ENCODE measurements around the gene TAAR9. TPM values are rescaled to one million over a fixed set of nuclear protein-coding genes. Genes with fewer than 3 reads are reported as not detected.

TAAR9 gene
- total and polyA plus RNA-seq, 2 donors from 2014 or later, result not detected

- H3K4me3 ChIP-seq (ENCODE audit: low read length in 3 of 3), result peak overlapping the region in 2 of 3 donors; percentile 93 to 95
- H3K4me1 ChIP-seq (ENCODE audit: control insufficient read depth in 2 of 3, insufficient read depth in 2 of 3, low read depth in 1 of 3, low read length in 3 of 3), result peaks cover 0 to 16% (median 0%) of the 10 kb centered on the region in 3 donors
- H3K27ac ChIP-seq (ENCODE audit: low read depth in 2 of 2, low read length in 2 of 2), result peak overlapping the region in 1 of 2 donors; percentile 89
- H3K36me3 ChIP-seq (ENCODE audit: control insufficient read depth in 2 of 3, insufficient read depth in 3 of 3, low read length in 3 of 3), result no peaks in the 10 kb centered on the region
- no peak for FAIRE-seq
- no peak for DNase-seq
- intact Hi-C loops (cut with DNase I), result no loop called here
- no peaks in the 10 kb centered on the region for H3K27me3 ChIP-seq (ENCODE audit: control insufficient read depth, insufficient read depth, low read length)
- H3K9me3 ChIP-seq (ENCODE audit: control insufficient read depth in 2 of 3, insufficient read depth in 1 of 3, low read length in 3 of 3), result no peaks in the 10 kb centered on the region
- peak overlapping the region in 1 of 3 donors; percentile 81 for H3K9ac ChIP-seq (ENCODE audit: low read length in 3 of 3)
- no peak for TF ChIP-seq CTCF (IDR thresholded peaks at IDR 0.05; ENCODE audit: borderline replicate concordance, extremely low read depth, insufficient read depth)
These were observed 24.1 kb upstream of the TAAR9 start for GRCh38 chr6:132513831-132514545.

GRCh38 chr6:132515386-132515785 is 22.7 kb upstream of the TAAR9 start:
- H3K4me3 ChIP-seq (ENCODE audit: low read length in 3 of 3), result no peak overlapping the region
- no peak overlapping the region for H3K27ac ChIP-seq (ENCODE audit: low read depth in 2 of 2, low read length in 2 of 2)
- intact Hi-C loops (cut with DNase I), result no loop called here
- TF ChIP-seq CTCF (IDR thresholded peaks at IDR 0.05; ENCODE audit: borderline replicate concordance, extremely low read depth, insufficient read depth), result no peak
- DNase-seq (no peak), FAIRE-seq (no peak)
- no peaks in the 10 kb centered on the region for H3K9me3 ChIP-seq (ENCODE audit: control insufficient read depth in 2 of 3, insufficient read depth in 1 of 3, low read length in 3 of 3)
- no peak overlapping the region for H3K9ac ChIP-seq (ENCODE audit: low read length in 3 of 3)
- H3K27me3 ChIP-seq (ENCODE audit: control insufficient read depth, insufficient read depth, low read length), result no peaks in the 10 kb centered on the region
- H3K36me3 ChIP-seq (ENCODE audit: control insufficient read depth in 2 of 3, insufficient read depth in 3 of 3, low read length in 3 of 3), result no peaks in the 10 kb centered on the region
- peaks cover 0 to 16% (median 0%) of the 10 kb centered on the region in 3 donors for H3K4me1 ChIP-seq (ENCODE audit: control insufficient read depth in 2 of 3, insufficient read depth in 2 of 3, low read depth in 1 of 3, low read length in 3 of 3)

GRCh38 chr6:132520953-132521352 is 17.1 kb upstream of the TAAR9 start:
- no peaks in the 10 kb centered on the region for H3K36me3 ChIP-seq (ENCODE audit: control insufficient read depth in 2 of 3, insufficient read depth in 3 of 3, low read length in 3 of 3)
- no peak for TF ChIP-seq CTCF (IDR thresholded peaks at IDR 0.05; ENCODE audit: borderline replicate concordance, extremely low read depth, insufficient read depth)
- no peak overlapping the region for H3K4me3 ChIP-seq (ENCODE audit: low read length in 3 of 3)
- intact Hi-C loops (cut with DNase I), result no loop called here
- no peak overlapping the region for H3K27ac ChIP-seq (ENCODE audit: low read depth in 2 of 2, low read length in 2 of 2)
- no peak overlapping the region for H3K9ac ChIP-seq (ENCODE audit: low read length in 3 of 3)
- FAIRE-seq (no peak), DNase-seq (no peak)
- no peaks in the 10 kb centered on the region for H3K4me1 ChIP-seq (ENCODE audit: control insufficient read depth in 2 of 3, insufficient read depth in 2 of 3, low read depth in 1 of 3, low read length in 3 of 3)
- H3K9me3 ChIP-seq (ENCODE audit: control insufficient read depth in 2 of 3, insufficient read depth in 1 of 3, low read length in 3 of 3), result no peaks in the 10 kb centered on the region
- no peaks in the 10 kb centered on the region for H3K27me3 ChIP-seq (ENCODE audit: control insufficient read depth, insufficient read depth, low read length)

Measured in kidney (tissue), 14 donors.